AG04449 (cell line): Measurements from ENCODE around the gene NIT1.
"Not testable (repeated sequence)": the region's sequence is repeated elsewhere in the genome, so short reads cannot be mapped to it uniquely, and the experiment has no call there.

Source experiments
- CTCF ChIA-PET: fragments of 350-600 bp; formaldehyde crosslinking; extraction: SDS; loops from one replicate; lab custom pipeline; 2021; ENCODE audit warnings: antibody characterized with exemption; lab: Yijun Ruan, JAX
- POLR2A ChIA-PET: fragments of 400-600, 350-600 bp; formaldehyde crosslinking; extraction: SDS; loops from one replicate; lab custom pipeline; 2020; ENCODE audit warnings: antibody characterized with exemption, inconsistent platforms; lab: Yijun Ruan, JAX
- DNase-seq: peaks from one replicate; pipeline ENCODE4 v3.0.0-alpha.2; 2010; ENCODE audit warnings: low read depth, low spot score
- H3K4me3 ChIP-seq: 2 replicates; pipeline ENCODE4 v1.5.1; 2011; ENCODE audit warnings: low read depth, mild to moderate bottlenecking, control low read depth, low read length
- TF ChIP-seq, protein P1 (sequence below): IDR thresholded peaks from one replicate; pipeline ENCODE4 v1.5.1; 2011; ENCODE audit warnings: mild to moderate bottlenecking, moderate library complexity, low read length, control low read depth, inconsistent platforms; ENCODE audit not compliant: insufficient read depth; ENCODE audit errors: missing control alignments

The NIT1 gene

DNA sequence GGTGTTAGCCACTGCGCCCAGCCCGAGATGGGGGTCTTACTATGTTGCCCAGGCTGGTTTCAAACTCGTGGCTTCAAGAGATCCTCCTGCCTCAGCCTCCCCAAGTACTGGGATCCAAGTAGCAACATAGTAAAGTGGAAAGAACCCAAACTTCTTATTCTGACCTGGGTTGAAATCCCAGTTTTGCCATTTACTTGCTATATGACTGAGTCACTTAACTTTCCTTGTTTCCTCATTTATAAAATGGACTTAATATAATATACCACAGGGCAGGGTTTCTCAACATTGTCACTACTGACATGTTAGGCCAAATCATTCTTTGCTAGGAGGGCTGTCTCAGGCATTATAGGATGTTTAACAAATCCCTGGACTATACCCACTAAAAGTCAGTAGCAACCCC lies 6.8 kb upstream of the NIT1 start:
- H3K4me3 ChIP-seq = no peak overlapping the region
- DNase-seq = no peak
- CTCF ChIA-PET = interaction anchor here (1.0 kb wide), 1 partner anchor 69 kb away, joined by 3 read pairs; no protein-coding TSS in a partner anchor
- TF ChIP-seq, protein P1, sequence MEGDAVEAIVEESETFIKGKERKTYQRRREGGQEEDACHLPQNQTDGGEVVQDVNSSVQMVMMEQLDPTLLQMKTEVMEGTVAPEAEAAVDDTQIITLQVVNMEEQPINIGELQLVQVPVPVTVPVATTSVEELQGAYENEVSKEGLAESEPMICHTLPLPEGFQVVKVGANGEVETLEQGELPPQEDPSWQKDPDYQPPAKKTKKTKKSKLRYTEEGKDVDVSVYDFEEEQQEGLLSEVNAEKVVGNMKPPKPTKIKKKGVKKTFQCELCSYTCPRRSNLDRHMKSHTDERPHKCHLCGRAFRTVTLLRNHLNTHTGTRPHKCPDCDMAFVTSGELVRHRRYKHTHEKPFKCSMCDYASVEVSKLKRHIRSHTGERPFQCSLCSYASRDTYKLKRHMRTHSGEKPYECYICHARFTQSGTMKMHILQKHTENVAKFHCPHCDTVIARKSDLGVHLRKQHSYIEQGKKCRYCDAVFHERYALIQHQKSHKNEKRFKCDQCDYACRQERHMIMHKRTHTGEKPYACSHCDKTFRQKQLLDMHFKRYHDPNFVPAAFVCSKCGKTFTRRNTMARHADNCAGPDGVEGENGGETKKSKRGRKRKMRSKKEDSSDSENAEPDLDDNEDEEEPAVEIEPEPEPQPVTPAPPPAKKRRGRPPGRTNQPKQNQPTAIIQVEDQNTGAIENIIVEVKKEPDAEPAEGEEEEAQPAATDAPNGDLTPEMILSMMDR = no peak
- POLR2A ChIA-PET = interaction anchor here (0.6 kb wide), 1 partner anchor 207 kb away, joined by 7 read pairs; no protein-coding TSS in a partner anchor

DNA sequence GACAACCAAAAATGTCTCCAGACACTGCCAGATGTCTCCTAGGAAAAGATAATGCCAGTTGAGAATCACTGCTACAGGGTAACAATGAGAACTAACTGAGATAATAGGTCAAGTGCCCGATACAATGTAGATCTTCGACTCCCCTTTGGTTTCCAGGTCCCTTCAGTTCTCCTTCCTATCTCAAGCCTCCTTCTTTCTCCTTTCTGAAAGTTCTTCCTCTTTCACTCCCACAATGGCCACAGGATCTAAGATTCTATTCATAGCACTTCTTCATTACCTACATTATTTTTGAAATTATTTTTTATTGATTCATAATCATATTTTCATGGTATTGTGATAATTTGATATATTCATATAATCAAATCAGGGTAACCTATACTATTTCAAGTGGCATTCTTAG lies 6.4 kb upstream of the NIT1 start:
- TF ChIP-seq, protein P1 = no peak
- H3K4me3 ChIP-seq = no peak overlapping the region
- ChIA-PET POLR2A (interaction anchor here (0.6 kb wide), 1 partner anchor 207 kb away, joined by 7 read pairs; no protein-coding TSS in a partner anchor), CTCF (interaction anchor here (0.7 to 6.8 kb wide), 5 partner anchors 10 to 80 kb away, joined by 3 to 57 read pairs (median 4); partner anchors contain the start of gene KLHDC9)
- DNase-seq = no peak

DNA sequence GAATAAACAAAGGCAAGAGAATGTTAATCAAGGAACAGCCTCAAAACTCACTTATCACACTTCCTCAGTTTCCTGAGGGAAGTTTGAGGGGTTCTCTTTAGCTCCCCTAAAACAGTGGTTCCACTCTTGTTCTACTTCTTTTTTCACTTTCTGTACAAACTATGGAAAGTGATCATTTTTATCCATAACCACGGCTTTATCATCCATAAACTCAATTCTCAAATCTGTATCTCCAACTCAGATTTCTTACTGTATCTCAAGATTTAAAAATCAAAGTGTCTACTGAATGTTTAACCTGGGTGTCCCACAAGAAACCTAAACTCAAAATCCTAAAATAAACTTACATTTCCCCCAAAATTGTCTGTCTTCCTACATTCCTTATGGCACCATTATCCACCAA lies 4.0 kb upstream of the NIT1 start:
- TF ChIP-seq, protein P1 = no peak
- no peak overlapping the region for H3K4me3 ChIP-seq
- DNase-seq = no peak
- ChIA-PET CTCF (interaction anchor here (6.8 kb wide), 1 partner anchor 17 kb away, joined by 57 read pairs; the partner anchor contains the start of gene KLHDC9), POLR2A (no interaction called here)

DNA sequence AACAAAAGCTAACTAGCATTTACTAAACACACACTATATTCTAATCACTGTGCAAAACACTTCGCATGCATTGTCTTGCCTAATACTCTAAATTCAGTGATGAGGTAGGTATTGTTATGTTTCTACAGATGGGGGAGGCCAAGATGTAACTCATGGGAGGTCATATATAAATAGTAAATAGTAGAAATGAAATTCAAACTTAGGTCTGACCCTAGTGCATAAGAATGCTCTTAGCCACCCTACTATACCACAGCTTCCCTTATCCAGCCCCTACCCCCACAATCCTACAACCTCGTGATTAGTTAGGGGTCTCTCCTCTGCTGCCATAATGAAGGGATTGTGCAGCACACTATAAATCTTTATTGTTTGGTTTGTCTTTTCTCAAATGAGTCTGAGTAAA lies 3.3 kb upstream of the NIT1 start:
- no peak overlapping the region for H3K4me3 ChIP-seq
- POLR2A ChIA-PET = interaction anchor here (0.6 kb wide), 1 partner anchor 18 kb away, joined by 3 read pairs; the partner anchor contains the start of gene DEDD
- CTCF ChIA-PET = interaction anchor here (2.2 to 6.8 kb wide), 2 partner anchors 14 to 18 kb away, joined by 6 to 57 read pairs; partner anchors contain the start of gene KLHDC9
- DNase-seq = no peak
- TF ChIP-seq, protein P1 = no peak

DNA sequence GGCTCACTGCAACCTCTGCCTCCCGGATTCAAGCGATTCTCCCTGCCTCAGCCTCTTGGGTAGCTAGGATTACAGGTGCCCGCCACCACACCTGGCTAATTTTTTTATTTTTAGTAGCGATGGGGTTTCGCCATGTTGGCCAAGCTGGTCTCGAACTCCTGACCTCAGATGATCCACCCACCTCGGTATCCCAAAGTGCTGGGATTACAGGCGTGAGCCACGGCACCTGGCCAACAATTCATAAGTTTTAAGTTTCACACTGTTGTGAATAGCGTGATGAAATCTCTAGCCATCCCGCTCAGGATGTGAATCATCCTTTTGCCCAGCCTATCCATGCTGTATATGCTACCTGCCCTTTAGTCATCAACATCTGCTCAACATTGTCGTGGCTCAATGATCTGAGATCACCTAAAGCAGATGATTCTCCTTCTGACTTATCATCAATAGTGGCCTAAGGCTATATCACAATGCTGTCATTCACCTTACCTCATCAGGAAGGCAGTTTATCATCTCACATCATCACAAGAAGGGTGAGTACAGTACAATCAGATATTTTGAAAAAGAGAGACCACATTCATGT lies 2.7 kb upstream of the NIT1 start:
- ChIA-PET CTCF (interaction anchor here (2.2 to 6.8 kb wide), 2 partner anchors 14 to 18 kb away, joined by 6 to 57 read pairs; partner anchors contain the start of gene KLHDC9), POLR2A (interaction anchor here (0.6 kb wide), 1 partner anchor 17 kb away, joined by 3 read pairs; the partner anchor contains the start of gene DEDD)
- DNase-seq = no peak
- H3K4me3 ChIP-seq = no peak overlapping the region
- TF ChIP-seq, protein P1 = no peak

DNA sequence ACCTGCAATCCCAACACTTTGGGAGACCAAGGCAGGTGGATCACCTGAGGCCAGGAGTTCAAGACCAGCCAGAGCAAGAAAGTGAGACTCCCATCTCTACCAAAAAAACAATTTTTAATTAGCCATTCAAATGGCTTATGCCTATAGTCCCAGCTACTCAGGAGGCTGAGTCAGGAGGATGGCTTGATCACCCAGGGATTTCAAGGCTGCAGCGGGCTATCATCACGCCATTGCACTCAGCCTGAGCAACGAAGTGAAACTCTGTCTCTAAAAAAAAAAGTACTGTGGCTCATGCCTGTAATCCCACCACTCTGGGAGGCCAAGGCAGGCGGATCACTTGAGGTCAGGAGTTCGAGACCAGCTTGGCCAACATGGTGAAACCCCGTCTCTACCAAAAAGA lies 1.9 kb upstream of the NIT1 start:
- H3K4me3 ChIP-seq, DNase-seq, POLR2A ChIA-PET: not testable (repeated sequence)
- CTCF ChIA-PET = interaction anchor here (1.1 to 6.8 kb wide), 5 partner anchors 10 to 44 kb away, joined by 3 to 57 read pairs (median 6); partner anchors contain the start of gene KLHDC9
